IPS DF 4.7 (cell line): Measurements from ENCODE around the gene PDE4D.

Experiments used
- DNase-seq: peaks from one replicate; pipeline ENCODE4 v3.0.0-alpha.2; 2013; ENCODE audit warnings: low spot score; ENCODE audit errors: extremely low read depth

The PDE4D gene

DNA sequence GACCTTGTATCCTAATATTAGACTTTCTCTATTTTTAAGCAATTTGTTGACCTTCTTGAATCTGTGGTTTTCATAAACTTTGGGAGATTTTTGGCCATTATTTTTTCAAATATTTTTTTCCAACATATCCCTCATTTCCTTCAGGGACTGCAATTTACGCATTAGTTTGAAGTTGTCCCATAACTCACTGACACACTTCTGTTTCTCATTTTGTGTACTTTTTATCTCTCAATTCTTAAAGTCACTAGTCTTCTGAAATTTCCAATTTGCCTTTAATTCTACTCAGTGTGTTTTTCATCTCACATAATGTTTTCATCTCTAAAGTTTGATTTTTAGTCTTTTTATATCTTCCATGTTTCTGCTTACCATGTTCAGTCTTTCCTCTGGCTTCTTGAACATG lies 953.9 kb downstream of the PDE4D start:
- DNase-seq, result no peak

DNA sequence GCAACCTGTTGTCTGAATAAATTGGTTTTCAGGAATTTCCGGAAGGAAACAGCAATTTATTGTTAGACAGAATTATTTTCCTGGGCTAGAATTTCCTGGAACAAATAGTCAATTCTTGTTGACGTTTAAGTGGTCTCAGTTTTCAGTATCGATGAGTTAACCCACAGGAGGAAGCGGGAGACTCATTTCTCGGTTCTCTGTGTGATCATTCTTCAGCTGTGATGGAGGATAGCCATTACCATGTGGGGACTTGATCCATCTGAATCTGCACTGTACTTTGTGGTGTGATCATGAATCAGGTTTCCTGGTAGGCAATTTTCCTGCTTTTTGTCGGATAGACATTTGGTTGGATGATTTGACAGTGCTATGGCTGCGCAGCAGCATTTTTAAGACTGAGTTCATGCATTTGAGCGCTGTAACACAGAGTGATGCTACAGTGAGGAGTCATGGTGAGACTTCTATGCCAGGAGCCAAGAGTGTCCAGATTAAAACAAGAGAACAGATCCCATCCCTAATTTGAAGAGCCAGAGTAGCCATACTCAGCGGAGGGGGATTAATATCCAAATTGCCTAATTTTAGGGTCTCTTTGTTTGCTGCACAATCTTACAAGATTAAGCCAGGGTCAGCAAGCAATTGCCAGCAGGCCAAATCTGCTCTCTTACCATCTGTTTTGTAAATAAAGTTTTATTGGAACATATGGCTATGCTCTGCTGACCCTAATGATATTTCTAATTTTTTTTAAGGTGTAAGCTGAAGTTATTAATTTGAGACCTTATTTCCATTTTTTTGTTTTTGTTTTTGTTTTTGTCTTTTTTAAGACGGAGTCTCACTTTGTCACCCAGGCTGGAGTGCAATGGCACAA lies 954.7 kb downstream of the PDE4D start:
- no peak for DNase-seq

DNA sequence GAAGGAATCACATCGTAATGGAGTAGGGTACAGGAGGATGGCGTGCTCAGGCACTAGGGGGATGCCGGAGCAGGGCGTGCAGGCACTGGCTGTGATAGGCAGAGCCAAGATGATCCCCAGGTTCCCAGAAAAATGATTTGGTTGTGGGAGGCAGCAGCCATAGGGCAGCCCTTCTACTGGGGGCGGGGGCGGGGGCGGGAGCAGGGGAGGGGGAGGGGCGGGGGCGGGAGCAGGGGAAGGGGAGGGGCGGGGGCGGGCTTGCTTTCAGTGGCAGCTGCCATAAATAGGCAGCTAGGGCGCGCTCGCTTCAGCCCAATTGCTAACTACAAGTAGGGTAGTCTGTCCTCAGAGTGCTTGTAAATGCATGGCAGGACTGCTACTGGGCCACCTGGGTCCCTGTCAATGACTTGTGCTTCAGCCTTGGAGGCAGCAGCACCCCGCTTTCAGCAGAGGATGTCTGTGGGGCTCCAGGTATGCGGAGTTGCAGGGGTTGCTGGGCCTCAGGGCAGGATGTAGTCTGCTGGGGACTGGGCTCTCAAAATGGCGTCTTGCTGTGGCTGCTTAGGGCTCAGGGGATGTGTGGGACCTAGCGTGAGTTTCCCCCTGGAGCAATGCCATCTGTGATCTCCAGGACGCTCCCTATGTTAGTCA lies 956.4 kb downstream of the PDE4D start:
- no peak for DNase-seq

DNA sequence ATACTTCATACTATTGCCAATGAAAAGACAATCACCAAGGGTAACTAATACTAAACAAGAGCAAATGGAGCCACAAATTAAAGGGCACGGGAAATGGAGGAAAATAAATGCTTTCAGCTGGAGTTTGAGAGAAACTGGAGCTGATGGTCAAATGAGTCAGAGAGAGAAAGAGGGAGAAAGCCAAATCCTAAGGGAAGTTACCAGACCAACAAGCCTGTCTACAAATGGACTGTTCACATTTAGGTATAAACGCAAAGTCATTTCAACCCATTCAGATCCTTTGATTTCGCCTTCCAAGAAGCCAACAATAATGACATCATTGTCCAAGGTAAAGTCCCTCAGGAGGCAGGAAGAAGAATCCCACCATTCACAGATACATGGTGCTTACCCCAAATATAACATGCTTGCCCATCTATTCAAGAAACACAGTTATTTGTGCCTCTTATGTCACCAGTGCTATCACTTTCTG lies 958.9 kb downstream of the PDE4D start:
- DNase-seq, result no peak

DNA sequence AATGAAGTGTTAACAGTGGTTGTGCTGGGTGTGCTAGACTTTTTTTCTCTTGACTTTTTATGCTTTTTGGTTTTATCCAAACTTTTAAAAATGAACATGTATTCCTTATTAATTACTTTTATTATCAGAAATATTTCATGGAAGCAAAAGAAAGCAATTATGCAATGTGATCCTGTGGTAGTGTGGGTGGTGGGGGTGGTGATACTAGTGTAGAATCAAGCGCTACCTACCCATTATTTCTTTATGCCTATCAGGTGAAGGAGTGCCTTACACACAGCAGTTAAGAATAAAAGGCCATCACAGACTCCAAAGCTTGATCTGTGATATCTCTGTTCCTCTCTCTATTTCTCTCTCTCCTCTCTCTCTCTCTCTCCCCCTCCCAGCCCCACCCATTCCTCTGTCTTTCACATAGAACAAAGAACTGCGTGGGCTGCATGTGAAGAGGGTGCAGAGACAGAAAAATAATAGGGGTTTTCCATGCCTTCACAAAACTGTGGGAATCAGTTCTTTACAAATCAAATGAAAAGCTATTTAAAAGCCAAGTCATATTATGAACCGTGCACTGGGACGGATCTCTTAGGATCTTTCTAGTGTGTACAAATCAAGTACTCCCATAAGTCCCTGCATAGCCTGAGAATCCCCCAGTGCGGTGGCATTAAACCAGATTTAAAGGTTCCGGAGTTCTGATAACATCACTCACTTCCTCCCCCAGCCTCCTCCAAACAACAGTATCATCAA lies 959.5 kb downstream of the PDE4D start:
- DNase-seq, result no peak

DNA sequence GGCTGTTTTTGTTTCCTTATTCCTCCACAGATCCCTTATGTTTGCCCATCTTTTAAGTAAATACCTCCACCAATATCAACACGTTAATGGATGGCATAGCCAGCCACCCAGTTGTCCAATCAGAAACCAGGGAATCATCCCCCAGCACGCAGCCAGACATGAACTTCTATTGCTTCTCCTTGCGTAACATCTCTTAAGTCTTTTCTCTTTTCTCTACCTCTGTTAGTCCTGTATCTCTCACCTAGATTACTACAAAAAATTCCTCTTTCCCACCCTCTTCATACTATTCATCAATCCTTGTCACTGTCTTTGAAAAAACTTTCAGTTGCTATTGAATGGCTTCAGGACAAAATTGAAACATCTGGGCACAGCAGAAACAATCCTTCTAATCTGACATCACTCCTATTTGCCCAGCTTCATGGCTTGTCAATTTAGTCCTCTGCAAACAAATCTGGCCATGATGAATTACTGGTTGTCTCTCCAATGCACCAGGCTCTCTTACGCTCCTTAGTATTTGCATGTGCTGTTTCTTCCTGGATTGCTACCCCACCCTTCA lies 961.4 kb downstream of the PDE4D start:
- no peak for DNase-seq

DNA sequence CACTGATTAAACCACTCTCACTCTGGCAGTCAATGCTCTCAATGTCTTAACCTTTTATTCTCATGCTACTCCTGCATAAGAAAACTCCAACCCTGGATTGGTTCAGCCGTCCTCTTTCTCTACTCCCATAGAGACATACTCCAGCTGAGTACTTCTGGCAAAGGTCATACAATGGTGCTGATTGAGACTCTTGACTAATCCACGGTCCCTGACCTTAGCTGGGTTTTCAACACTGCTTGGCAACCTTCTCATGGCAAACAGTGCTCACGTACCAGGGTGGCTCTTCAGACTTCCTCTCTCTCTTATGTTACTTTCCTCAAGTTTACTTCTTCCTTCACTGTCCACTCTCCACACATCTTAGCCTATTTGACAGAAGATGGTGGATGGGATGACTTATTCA lies 963.0 kb downstream of the PDE4D start:
- DNase-seq, result no peak

DNA sequence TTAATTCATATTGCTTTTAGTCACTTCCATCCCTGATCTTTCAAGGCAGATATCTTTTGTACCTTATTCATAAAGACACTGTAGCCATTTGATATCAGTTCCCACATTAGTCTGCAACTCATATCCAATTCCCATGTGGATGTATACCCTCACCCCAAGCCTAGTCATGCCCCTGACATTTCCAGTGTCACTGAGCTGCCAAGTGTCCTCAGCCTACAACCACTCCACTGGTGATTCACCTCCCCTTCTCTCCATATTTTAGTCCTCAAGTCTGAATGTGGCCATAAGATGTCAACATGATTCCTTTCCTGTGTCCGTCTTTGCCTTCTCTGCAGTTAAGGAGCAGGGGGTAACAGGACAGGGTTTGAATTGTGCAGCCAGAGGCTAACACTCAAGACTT lies 963.8 kb downstream of the PDE4D start:
- no peak for DNase-seq

DNA sequence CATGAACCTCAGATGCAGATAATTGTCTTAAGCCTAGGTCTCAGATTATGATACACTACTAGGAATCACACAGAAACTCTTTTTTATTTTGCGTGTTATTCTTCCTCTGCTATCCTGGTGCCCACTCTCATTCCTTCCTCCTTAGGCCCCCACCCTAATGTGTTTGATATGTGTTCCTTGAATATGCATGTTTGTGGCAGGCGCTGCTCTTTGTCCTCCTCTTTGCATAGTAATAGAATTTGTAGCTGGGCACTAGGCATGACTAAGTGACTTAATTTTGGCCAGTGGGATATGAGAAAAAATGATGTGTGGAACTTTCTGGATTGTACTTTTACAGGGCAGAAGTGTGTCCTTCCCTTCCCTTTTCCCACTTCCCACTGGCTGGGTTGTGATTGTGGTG lies 965.6 kb downstream of the PDE4D start:
- no peak for DNase-seq

DNA sequence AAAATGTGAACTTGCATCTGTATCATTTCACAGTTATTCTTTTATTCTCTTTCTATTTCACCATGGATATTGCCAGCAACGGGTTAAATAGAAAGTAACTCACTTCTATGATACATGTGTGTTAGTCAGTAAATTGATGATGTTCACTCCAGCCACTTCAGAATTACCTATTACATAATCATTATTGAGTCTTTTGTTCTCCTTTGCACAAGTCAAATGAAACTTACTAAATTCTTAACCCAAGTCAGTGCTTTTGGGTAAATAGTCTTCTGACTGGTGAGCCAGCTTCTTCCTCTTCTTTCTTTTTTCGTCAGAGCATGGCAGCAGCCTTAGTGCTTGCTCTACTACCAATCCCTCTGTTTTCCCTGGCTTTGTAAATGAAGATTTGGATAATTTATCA lies 966.3 kb downstream of the PDE4D start:
- no peak for DNase-seq

DNA sequence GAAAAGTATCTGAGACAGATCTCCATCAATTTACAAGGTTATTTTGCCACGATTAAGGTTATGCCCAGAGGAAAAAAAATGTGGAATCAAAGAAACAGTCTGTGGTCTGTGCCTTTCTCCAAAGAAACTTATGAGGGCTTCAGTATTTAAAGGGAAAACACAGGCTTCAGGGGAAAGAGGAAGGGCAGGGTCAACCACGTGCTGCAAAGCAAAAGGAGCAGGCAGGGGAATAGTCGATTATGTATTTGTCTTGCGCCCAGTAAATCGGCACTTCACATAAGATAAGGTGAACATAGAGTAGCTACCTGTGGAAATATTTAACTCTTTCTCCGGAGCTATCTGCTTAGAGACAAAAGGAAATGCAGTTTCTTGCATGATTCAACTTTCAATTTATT lies 967.0 kb downstream of the PDE4D start:
- no peak for DNase-seq

DNA sequence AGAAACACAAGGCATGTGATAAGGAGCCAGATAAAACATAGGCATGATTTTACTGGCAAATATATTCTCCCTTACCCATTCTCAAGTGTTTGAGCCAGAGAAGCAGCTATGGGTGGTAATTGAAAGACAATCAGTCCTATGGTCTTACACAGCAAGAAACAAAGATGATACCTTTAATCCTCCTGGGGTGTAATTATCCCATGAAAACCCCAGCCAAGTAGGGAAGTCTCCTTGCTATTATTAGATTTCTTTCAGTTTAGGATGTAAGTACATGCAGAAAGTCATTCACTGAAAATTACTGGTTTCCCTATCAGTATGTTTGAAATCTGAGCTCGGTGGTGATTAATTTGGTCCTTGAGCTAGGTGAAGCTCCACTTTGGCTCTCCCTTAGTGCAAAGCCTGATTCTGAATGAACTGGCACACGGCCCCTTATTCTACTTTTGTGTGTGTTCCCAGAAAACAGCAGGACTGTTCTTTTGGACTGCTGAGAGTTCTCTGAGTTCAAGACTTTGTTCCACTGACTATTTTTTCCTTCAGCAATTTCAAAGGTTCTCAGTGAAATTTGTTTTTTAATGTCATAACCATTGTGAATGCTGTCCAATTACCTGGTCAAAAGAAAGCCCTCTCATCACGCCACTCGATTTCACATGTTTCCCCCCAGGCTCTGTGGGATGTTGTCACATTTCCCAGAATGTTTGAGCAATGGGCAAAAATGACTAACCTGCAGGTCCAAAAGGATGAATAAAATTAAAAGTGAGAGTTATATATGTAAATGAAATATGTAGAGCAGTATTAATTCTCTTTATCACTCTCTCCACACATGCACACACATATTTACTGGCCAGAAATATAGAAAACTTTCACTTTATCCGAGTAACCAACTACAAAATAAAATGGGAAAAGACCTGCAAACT lies 967.6 kb downstream of the PDE4D start:
- no peak for DNase-seq

DNA sequence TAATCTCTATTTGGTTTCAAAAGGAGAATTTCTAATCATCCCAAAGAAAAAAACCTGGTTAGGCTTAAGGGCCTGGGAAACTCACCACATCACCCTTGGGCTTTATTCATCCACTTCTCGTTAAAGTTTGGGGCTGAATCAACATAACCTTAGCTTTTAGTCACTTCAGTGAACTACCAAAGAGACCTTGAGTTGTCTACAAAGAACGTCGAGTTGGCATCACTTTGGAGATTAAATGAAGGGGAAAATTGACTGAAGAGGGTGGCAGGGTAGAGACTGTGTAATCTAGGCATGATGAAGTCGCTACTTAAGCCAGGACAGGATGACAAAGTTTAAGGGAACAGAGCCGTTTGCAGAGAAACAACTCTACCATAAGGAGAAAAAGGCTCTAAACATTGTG lies 969.2 kb downstream of the PDE4D start:
- DNase-seq, result no peak

DNA sequence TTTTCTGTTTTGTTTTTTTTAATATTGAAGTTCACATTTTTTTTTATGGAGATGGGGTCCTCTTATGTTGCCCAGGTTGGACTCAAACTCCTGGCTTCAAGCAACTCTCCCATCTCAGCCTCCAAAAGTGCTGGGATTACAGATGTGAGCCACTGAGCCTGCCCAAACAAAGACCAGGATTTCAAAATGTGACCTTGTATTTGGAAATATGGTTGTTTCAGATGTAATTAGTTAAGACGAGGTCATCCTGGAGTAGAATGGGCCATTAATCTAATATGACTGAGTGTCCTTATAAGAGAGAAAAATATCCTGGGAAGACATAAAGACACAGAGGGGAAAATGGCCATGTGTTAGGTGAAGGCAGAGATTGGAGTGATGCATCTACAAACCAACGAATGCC lies 970.2 kb downstream of the PDE4D start:
- no peak for DNase-seq

DNA sequence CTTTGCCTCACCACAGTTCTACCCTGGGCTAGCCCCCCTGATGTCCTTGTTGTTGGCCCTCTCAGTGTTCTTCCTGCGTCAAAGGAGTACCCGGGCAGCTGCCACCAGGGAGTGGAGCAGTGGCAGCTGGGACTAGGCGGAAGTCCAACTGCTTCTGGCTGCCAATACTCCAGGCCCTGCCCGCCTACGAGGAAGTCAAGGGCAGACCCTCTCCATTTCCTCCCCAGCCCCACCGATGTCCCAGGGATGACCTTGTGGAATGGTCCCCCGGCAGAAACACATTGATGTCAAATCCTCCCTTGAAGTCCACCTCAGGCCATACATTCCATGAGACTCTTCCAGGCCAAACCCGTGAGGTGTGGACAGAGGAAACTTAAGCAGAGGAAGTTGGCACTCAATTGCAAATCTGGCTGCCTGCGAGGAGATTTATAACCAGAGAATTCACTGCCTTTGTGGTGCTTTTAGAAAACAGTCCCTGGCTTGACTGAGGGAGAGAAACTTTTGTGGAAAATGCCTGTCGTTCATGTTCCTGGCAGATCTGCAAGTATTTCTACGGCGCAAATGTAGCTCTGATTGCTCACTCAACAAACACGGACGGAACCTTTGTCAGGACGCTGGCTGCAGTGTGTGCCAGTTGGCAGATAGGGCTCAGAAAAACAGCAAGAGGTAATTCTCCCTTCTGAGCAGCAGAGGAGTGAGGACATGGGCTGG lies 970.9 kb downstream of the PDE4D start:
- DNase-seq, result no peak

DNA sequence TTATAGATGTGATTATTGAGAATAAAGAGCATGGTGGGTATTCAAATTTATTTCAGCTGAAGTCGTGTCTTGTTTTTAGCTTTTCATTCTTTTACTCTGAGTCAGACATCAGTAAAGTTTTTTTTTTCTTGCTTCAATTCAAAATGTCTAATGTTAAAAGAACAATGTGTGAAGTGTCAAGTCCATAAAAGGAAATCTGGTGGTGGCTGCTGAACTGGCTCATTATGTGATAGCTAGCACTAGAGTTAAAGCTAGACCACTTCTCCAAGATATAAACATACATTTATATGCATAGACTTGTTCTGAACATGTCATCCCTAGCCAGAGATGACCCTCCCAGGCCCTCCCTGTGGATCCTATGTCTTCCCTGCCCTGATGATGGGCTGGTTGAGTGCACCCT lies 972.4 kb downstream of the PDE4D start:
- DNase-seq, result no peak

DNA sequence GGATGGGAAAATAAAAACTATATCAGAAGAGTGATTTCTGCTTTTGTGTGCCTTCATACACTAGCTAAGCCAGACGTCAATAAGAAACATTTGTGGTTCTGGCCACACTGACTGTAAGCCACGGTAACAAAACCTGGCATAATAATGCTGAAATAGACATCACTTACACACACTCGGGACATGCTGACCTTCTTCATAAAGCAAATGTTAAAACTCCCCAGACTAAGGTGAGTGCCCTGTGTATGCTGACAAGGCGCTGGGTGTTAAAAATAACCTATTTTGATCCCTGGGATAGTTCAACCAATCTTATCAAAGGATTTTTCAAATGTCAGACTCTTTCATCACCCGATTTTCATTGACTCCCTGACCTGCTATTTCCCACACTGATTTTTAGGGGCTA lies 973.7 kb downstream of the PDE4D start:
- no peak for DNase-seq
